ENCODE data around the gene COX17.

The COX17 gene

DNA sequence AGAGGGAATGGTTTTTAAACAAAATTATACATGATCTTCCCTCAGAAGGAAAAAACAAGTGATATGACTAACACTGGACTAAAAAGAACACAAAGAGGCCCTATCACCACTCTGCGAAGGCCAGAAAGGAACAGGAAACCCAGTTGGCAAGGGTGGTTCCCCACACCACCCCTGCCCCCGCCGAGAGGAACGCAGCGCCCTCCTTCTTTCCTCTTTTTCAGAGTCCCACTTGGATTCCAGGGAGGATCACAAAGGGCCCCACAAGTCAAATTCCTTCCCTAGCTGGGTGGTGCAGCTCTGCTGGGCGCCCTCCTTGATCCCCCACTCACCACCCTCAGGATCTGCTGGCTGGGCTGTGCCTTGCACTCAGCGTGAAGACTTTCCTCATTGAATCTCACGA lies 49.7 kb downstream of the COX17 start:
- in situ Hi-C loops (cut with HindIII; ENCODE audit: low sequenced_read_pairs), result no loop called here

GRCh38 chr3:119626196-119626595 lies 51.0 kb downstream of the COX17 start:
- in situ Hi-C loops (cut with HindIII; ENCODE audit: low sequenced_read_pairs), result no loop called here

- in situ Hi-C loops (cut with HindIII; ENCODE audit: low sequenced_read_pairs), result no loop called here
Measured at GRCh38 chr3:119625451-119626153, 51.6 kb downstream of the COX17 start.

GRCh38 chr3:119624002-119624720 lies 53.0 kb downstream of the COX17 start:
- in situ Hi-C loops (cut with HindIII; ENCODE audit: low sequenced_read_pairs), result no loop called here

- in situ Hi-C loops (cut with HindIII; ENCODE audit: low sequenced_read_pairs), result no loop called here
Measured at GRCh38 chr3:119620899-119621298, 56.3 kb downstream of the COX17 start.
